SK-N-SH (cell line): ENCODE measurements around the gene CTNNA3. TPM values are rescaled to one million over a fixed set of nuclear protein-coding genes. Genes with fewer than 3 reads are reported as not detected.

Experiments used
- CTCF ChIA-PET: fragments of 300-600, 350-600 bp; formaldehyde crosslinking; extraction: SDS; loops from one replicate; lab custom pipeline; 2021; lab: Yijun Ruan, JAX
- POLR2A ChIA-PET: fragments of 350-600 bp; sonication (Branson Sonifier 250); formaldehyde crosslinking; extraction: SDS; loops from one replicate; lab custom pipeline; 2020; ENCODE audit warnings: antibody characterized with exemption, inconsistent platforms; lab: Yijun Ruan, JAX
- DNase-seq: peaks from one replicate; pipeline ENCODE4 v3.0.0; 2012
- H2AFZ ChIP-seq: fragments of 200-600 bp; sonication (generic); 2 replicates; pipeline ENCODE4 v1.8.1; 2016; ENCODE audit warnings: antibody characterized with exemption, mild to moderate bottlenecking, low read depth
- H3F3A ChIP-seq: fragments of 200-600 bp; sonication (generic); replicated peaks from 2 replicates; pipeline ENCODE3; 2016; ENCODE audit warnings: antibody characterized with exemption, mild to moderate bottlenecking; ENCODE audit not compliant: insufficient read depth
- H3K27ac ChIP-seq, 2 experiments: fragments of 200-500 bp in 1 of 2; fragments of 200-600 bp in 1 of 2; sonication (Bioruptor generic) in 1 of 2; sonication (generic), shearing (Covaris generic) in 1 of 2; 2 replicates each; pipeline versions ENCODE4 v1.5.1 to v1.6.1; 2014 to 2016; ENCODE audit warnings: low read depth in 2 of 2, inconsistent platforms in 1 of 2, low read length in 1 of 2, mild to moderate bottlenecking in 1 of 2, mixed read lengths in 1 of 2
- H3K27me3 ChIP-seq: fragments of 200-600 bp; sonication (generic), shearing (Covaris generic); 2 replicates; pipeline ENCODE4 v1.6.1; 2016; ENCODE audit warnings: mixed run types; ENCODE audit not compliant: insufficient read depth
- H3K36me3 ChIP-seq, 2 experiments: fragments of 200-500 bp in 1 of 2; fragments of 200-600 bp in 1 of 2; sonication (Bioruptor generic) in 1 of 2; sonication (generic) in 1 of 2; replicated peaks in 1 of 2; 2 replicates each; pipeline versions ENCODE3 to v1.5.1; 2014 to 2016; ENCODE audit warnings: low read length in 1 of 2, mild to moderate bottlenecking in 1 of 2; ENCODE audit not compliant: insufficient read depth in 2 of 2, control insufficient read depth in 1 of 2
- H3K4me1 ChIP-seq, 2 experiments: fragments of 200-500 bp in 1 of 2; fragments of 200-600 bp in 1 of 2; sonication (Bioruptor generic) in 1 of 2; sonication (generic), shearing (Covaris generic) in 1 of 2; 2 replicates each; pipeline versions ENCODE4 v1.5.1 to v1.6.1; 2014 to 2016; ENCODE audit warnings: low read depth in 1 of 2, low read length in 1 of 2, mixed run types in 1 of 2; ENCODE audit not compliant: insufficient read depth in 2 of 2, control insufficient read depth in 1 of 2
- H3K4me2 ChIP-seq: fragments of 200-600 bp; sonication (generic), shearing (Covaris generic); 2 replicates; pipeline ENCODE4 v1.6.1; 2017; ENCODE audit warnings: mixed run types
- H3K4me3 ChIP-seq, 2 experiments: fragments of 200-500 bp in 1 of 2; fragments of 200-600 bp in 1 of 2; sonication (Bioruptor generic) in 1 of 2; sonication (generic), shearing (Covaris generic) in 1 of 2; 2 replicates each; pipeline versions ENCODE4 v1.5.1 to v1.8.1; 2014 to 2016; ENCODE audit warnings: low read depth in 2 of 2, inconsistent platforms in 1 of 2, low read length in 1 of 2, mild to moderate bottlenecking in 1 of 2, mixed read lengths in 1 of 2, moderate library complexity in 1 of 2
- H3K79me2 ChIP-seq: fragments of 200-600 bp; sonication (generic); 2 replicates; pipeline ENCODE4 v1.8.1; 2017; ENCODE audit warnings: mild to moderate bottlenecking; ENCODE audit not compliant: insufficient read depth
- H3K9ac ChIP-seq: fragments of 200-600 bp; sonication (generic); 2 replicates; pipeline ENCODE4 v1.6.1; 2017; ENCODE audit warnings: mixed run types
- H3K9me2 ChIP-seq: fragments of 200-600 bp; sonication (generic); 2 replicates; pipeline ENCODE4 v1.6.1; 2017; ENCODE audit warnings: mixed run types
- H3K9me3 ChIP-seq: fragments of 200-600 bp; sonication (generic); 2 replicates; pipeline ENCODE4 v1.6.1; 2017; ENCODE audit warnings: mixed run types, mild to moderate bottlenecking, moderate library complexity
- H4K20me1 ChIP-seq: fragments of 200-600 bp; sonication (generic); 2 replicates; pipeline ENCODE4 v1.6.1; 2017; ENCODE audit warnings: mild to moderate bottlenecking, mixed run types; ENCODE audit not compliant: insufficient read depth
- CTCF ChIP-seq: fragments of 200-600 bp; sonication (generic); IDR thresholded peaks from 2 replicates; pipeline ENCODE4 v1.6.1; 2017; ENCODE audit warnings: antibody characterized with exemption, mild to moderate bottlenecking, moderate library complexity
- FOXM1 ChIP-seq: IDR thresholded peaks from 2 replicates; pipeline ENCODE4 v1.4.0; 2012; ENCODE audit warnings: low read depth, mild to moderate bottlenecking
- GABPA ChIP-seq: IDR thresholded peaks from 2 replicates; pipeline ENCODE4 v1.4.0; 2012; ENCODE audit warnings: low read depth, mild to moderate bottlenecking
- MEF2A ChIP-seq: IDR thresholded peaks from 2 replicates; pipeline ENCODE4 v1.4.0; 2012; ENCODE audit warnings: low read depth, borderline replicate concordance
- MXI1 ChIP-seq: IDR thresholded peaks from 2 replicates; pipeline ENCODE4 v1.6.1; 2012; ENCODE audit warnings: mild to moderate bottlenecking, low read depth, low read length, improper control_type of control experiment
- PBX3 ChIP-seq: IDR thresholded peaks from 2 replicates; pipeline ENCODE4; 2012
- POLR2AphosphoS5 ChIP-seq: IDR thresholded peaks from 2 replicates; pipeline ENCODE4 v1.6.1; 2012; ENCODE audit warnings: low read depth, low read length
- RAD21 ChIP-seq: IDR thresholded peaks from 2 replicates; pipeline ENCODE4 v1.6.1; 2012; ENCODE audit warnings: mild to moderate bottlenecking, low read length
- REST ChIP-seq: IDR thresholded peaks from 2 replicates; pipeline ENCODE4 v1.6.1; 2012; ENCODE audit warnings: mild to moderate bottlenecking, low read depth, low read length, moderate library complexity
- RFX5 ChIP-seq: IDR thresholded peaks from 2 replicates; pipeline ENCODE4 v1.6.1; 2012; ENCODE audit warnings: mild to moderate bottlenecking, improper control_type of control experiment, low read length
- RXRA ChIP-seq: IDR thresholded peaks from 2 replicates; pipeline ENCODE4 v1.4.0; 2012; ENCODE audit warnings: low read depth, mild to moderate bottlenecking, borderline replicate concordance
- SIN3A ChIP-seq: IDR thresholded peaks from 2 replicates; pipeline ENCODE4 v1.6.1; 2012; ENCODE audit warnings: low read depth, mild to moderate bottlenecking, low read length, moderate library complexity, borderline replicate concordance
- SMC3 ChIP-seq: IDR thresholded peaks from 2 replicates; pipeline ENCODE4 v1.6.1; 2012; ENCODE audit warnings: low read depth, low read length, improper control_type of control experiment
- TCF12 ChIP-seq: IDR thresholded peaks from 2 replicates; pipeline ENCODE4 v1.4.0; 2012
- TEAD4 ChIP-seq: IDR thresholded peaks from 2 replicates; pipeline ENCODE4 v1.4.0; 2012; ENCODE audit warnings: mild to moderate bottlenecking, borderline replicate concordance; ENCODE audit not compliant: insufficient read depth
- YY1 ChIP-seq: IDR thresholded peaks from 2 replicates; pipeline ENCODE4 v1.4.0; 2012; ENCODE audit warnings: low read depth, mild to moderate bottlenecking
- WGBS: methylation state at CpG from one replicate; pipeline ENCODE4 v1.1.6; 2017; ENCODE audit warnings: low lambda C conversion rate; 5-methylcytosine and 5-hydroxymethylcytosine counted together
- polyA plus RNA-seq, 3 experiments: library from polyadenylated mRNA; depleted of rRNA; stranded (reverse); fragments of >200 nt; gene quantifications; 2 replicates each; pipeline ENCODE4 v1.2.3, GENCODE V29; 2012
- TF ChIP-seq, protein P1 (sequence below): fragments of 150-350 bp; IDR thresholded peaks from 2 replicates; pipeline ENCODE4 v1.6.1; 2017; ENCODE audit warnings: antibody characterized with exemption, low read length, low read depth, borderline replicate concordance
- TF ChIP-seq, protein P2 (sequence below): IDR thresholded peaks from 2 replicates; pipeline ENCODE4 v1.4.0; 2012; ENCODE audit warnings: low read depth, borderline replicate concordance
- TF ChIP-seq, protein P3 (sequence below): IDR thresholded peaks from 2 replicates; pipeline ENCODE4 v1.4.0; 2012; ENCODE audit warnings: low read depth, borderline replicate concordance

CTNNA3 gene
- polyA plus RNA-seq, 1 of the 3 experiments (the other 2 are of a cell fraction), result not detected

- CTCF ChIA-PET, result no interaction called here
- POLR2A ChIA-PET, result no interaction called here
Measured at GRCh38 chr10:67438605-67439304, 257.2 kb downstream of the CTNNA3 start.

More at GRCh38 chr10:67438605-67439304, 257.2 kb downstream of the CTNNA3 start:
- H3K9me3 ChIP-seq, result no peaks in the 10 kb centered on the region
- H3K36me3 ChIP-seq, result no peaks in the 10 kb centered on the region
- H3F3A ChIP-seq, result no peaks in the 10 kb centered on the region
- H3K27ac ChIP-seq, result no peak overlapping the region
- WGBS, result 0% methylated on average over 4 of the region's 4 CpGs
- no peaks in the 10 kb centered on the region for H4K20me1 ChIP-seq
- no peaks in the 10 kb centered on the region for H3K27me3 ChIP-seq
- H3K9me2 ChIP-seq, result no peaks in the 10 kb centered on the region
- no peak for TF ChIP-seq POLR2AphosphoS5
- no peak for TF ChIP-seq PBX3
- TF ChIP-seq, protein P1, sequence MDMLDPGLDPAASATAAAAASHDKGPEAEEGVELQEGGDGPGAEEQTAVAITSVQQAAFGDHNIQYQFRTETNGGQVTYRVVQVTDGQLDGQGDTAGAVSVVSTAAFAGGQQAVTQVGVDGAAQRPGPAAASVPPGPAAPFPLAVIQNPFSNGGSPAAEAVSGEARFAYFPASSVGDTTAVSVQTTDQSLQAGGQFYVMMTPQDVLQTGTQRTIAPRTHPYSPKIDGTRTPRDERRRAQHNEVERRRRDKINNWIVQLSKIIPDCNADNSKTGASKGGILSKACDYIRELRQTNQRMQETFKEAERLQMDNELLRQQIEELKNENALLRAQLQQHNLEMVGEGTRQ, result no peak
- TF ChIP-seq RAD21, result no peak
- no peak for TF ChIP-seq GABPA
- no peak for TF ChIP-seq SIN3A
- no peak for TF ChIP-seq REST
- no peak for TF ChIP-seq TEAD4
- TF ChIP-seq SMC3, result no peak
- TF ChIP-seq YY1, result no peak
- TF ChIP-seq, protein P2, sequence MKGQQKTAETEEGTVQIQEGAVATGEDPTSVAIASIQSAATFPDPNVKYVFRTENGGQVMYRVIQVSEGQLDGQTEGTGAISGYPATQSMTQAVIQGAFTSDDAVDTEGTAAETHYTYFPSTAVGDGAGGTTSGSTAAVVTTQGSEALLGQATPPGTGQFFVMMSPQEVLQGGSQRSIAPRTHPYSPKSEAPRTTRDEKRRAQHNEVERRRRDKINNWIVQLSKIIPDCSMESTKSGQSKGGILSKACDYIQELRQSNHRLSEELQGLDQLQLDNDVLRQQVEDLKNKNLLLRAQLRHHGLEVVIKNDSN, result no peak
- TF ChIP-seq RFX5, result no peak
- TF ChIP-seq, protein P3, sequence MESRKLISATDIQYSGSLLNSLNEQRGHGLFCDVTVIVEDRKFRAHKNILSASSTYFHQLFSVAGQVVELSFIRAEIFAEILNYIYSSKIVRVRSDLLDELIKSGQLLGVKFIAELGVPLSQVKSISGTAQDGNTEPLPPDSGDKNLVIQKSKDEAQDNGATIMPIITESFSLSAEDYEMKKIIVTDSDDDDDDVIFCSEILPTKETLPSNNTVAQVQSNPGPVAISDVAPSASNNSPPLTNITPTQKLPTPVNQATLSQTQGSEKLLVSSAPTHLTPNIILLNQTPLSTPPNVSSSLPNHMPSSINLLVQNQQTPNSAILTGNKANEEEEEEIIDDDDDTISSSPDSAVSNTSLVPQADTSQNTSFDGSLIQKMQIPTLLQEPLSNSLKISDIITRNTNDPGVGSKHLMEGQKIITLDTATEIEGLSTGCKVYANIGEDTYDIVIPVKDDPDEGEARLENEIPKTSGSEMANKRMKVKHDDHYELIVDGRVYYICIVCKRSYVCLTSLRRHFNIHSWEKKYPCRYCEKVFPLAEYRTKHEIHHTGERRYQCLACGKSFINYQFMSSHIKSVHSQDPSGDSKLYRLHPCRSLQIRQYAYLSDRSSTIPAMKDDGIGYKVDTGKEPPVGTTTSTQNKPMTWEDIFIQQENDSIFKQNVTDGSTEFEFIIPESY, result no peak
- TF ChIP-seq CTCF, result no peak
- TF ChIP-seq TCF12, result no peak
- TF ChIP-seq FOXM1, result no peak
- TF ChIP-seq RXRA, result no peak
- TF ChIP-seq MXI1, result no peak
- no peak for TF ChIP-seq MEF2A
- TF ChIP-seq, all 33 proteins: peak for 0
- DNase-seq, result no peak
- H3K4me1 ChIP-seq, result no peaks in the 10 kb centered on the region
- H3K9ac ChIP-seq, result no peak overlapping the region
- no peak overlapping the region for H2AFZ ChIP-seq
- no peaks in the 10 kb centered on the region for H3K79me2 ChIP-seq
- no peak overlapping the region for H3K4me2 ChIP-seq
- H3K4me3 ChIP-seq, result no peak overlapping the region
